ENCODE results near the gene TP53INP2. TPM values are rescaled to one million over a fixed set of nuclear protein-coding genes. Genes with fewer than 3 reads are reported as not detected.

Gene TP53INP2
- total and polyA plus RNA-seq, 2 of the 8 experiments (the other 6 are each of a cell fraction or from before 2014, with no cell fraction given) = 2.4 to 4.8 TPM

- no peak overlapping the region for H3K27ac ChIP-seq (ENCODE audit: low read depth, low read length)
- no peak overlapping the region for H4K8ac ChIP-seq (ENCODE audit: extremely low read depth, insufficient read depth, low read length)
- H3K23ac ChIP-seq (ENCODE audit: insufficient read length) = no peak overlapping the region
- H2BK15ac ChIP-seq (ENCODE audit: low read length) = no peak overlapping the region
- H2AFZ ChIP-seq (ENCODE audit: low read length) = no peak overlapping the region
- H3K18ac ChIP-seq (ENCODE audit: extremely low read depth, low read length) = no peak overlapping the region
- ChIA-PET CTCF (ENCODE audit: partially characterized antibody) (interaction anchor here (0.5 to 6.5 kb wide), 15 partner anchors 17 to 733 kb away, joined by 3 to 48 read pairs (median 4); no protein-coding TSS in a partner anchor), POLR2A (ENCODE audit: partially characterized antibody) (interaction anchor here (0.6 to 1.6 kb wide), 6 partner anchors 42 to 169 kb away, joined by 3 to 5 read pairs (median 3); partner anchors contain the start of gene MAP1LC3A)
- peak overlapping the region in 1 of 4 experiments; percentile 3; a peak in 2 of 8 replicates for H3K4me3 ChIP-seq (ENCODE audit: extremely low read depth in 1 of 4, insufficient read depth in 2 of 4, low read depth in 3 of 4, low read length in 4 of 4)
- peaks cover 15% of the 10 kb centered on the region; the same call in 1 of the 2 replicates for H3K23me2 ChIP-seq (ENCODE audit: low read depth, low read length)
- no peaks in the 10 kb centered on the region for H3K79me2 ChIP-seq (ENCODE audit: control insufficient read depth in 1 of 2, insufficient read depth in 2 of 2, low read length in 2 of 2)
- no peak overlapping the region for H3K4ac ChIP-seq (replicated peaks; ENCODE audit: insufficient read length, low read depth, low read length)
- 69% methylated on average over 6 of the region's 6 CpGs; no CpG with 5 or more reads in 1 of the 2 experiments for WGBS, 2 experiments (ENCODE audit: extremely low coverage in 1 of 2, insufficient coverage in 1 of 2, insufficient read length in 1 of 2, insufficient replicate concordance in 2 of 2, low coverage in 1 of 2, low lambda C conversion rate in 2 of 2, missing lambda C conversion rate in 1 of 2)
- no peak overlapping the region for H2BK5ac ChIP-seq (ENCODE audit: low read depth, low read length)
- H3K14ac ChIP-seq (ENCODE audit: insufficient read length) = no peak overlapping the region
- H3K36me3 ChIP-seq (ENCODE audit: control insufficient read depth in 2 of 4, insufficient read depth in 4 of 4, low read length in 3 of 4) = no peaks in the 10 kb centered on the region
- H3K79me1 ChIP-seq (ENCODE audit: low read depth, low read length) = no peaks in the 10 kb centered on the region
- peaks cover 0 to 11% (median 7%) of the 10 kb centered on the region in 4 experiments; a peak in 5 of 7 replicates for H3K4me1 ChIP-seq (replicated peaks in 1 of 4; ENCODE audit: control insufficient read depth in 3 of 4, insufficient read depth in 4 of 4, low read length in 3 of 4)
- FAIRE-seq = no peak
- no peak overlapping the region for H4K91ac ChIP-seq (replicated peaks; ENCODE audit: insufficient read length, low read length)
- H2AK5ac ChIP-seq (ENCODE audit: low read depth, low read length) = no peak overlapping the region
- H3K9ac ChIP-seq (replicated peaks in 1 of 4; ENCODE audit: extremely low read depth in 1 of 4, low read depth in 3 of 4, low read length in 3 of 4) = no peak overlapping the region
- H4K20me1 ChIP-seq (replicated peaks in 1 of 2; ENCODE audit: control insufficient read depth in 1 of 2, insufficient read depth in 2 of 2, low read length in 2 of 2) = peaks cover 0 to 2% of the 10 kb centered on the region in 2 experiments
- H3K56ac ChIP-seq (replicated peaks; ENCODE audit: insufficient read length, low read depth, low read length) = no peak overlapping the region
- peak overlapping the region in 1 of 2 experiments; percentile 96; a peak in 1 of 4 replicates for H3K4me2 ChIP-seq (ENCODE audit: insufficient read depth in 1 of 2, low read depth in 2 of 2, low read length in 2 of 2)
- DNase-seq (ENCODE audit: low read depth in 1 of 2, low spot score in 2 of 2) = no peak
- H2BK120ac ChIP-seq (replicated peaks; ENCODE audit: low read depth, low read length) = no peak overlapping the region
- H4K5ac ChIP-seq (ENCODE audit: insufficient read length, low read depth, low read length) = no peak overlapping the region
- H2BK20ac ChIP-seq (ENCODE audit: low read length) = no peak overlapping the region
- H3K9me3 ChIP-seq (ENCODE audit: insufficient read depth in 2 of 2, low read depth in 1 of 2, low read length in 1 of 2) = no peaks in the 10 kb centered on the region
- H2BK12ac ChIP-seq (ENCODE audit: low read depth, low read length) = no peak overlapping the region
- H3K27me3 ChIP-seq (replicated peaks in 1 of 4; ENCODE audit: control insufficient read depth in 3 of 4, extremely low read depth in 1 of 4, insufficient read depth in 3 of 4, low read length in 3 of 4) = peaks cover 4 to 26% (median 21%) of the 10 kb centered on the region in 4 experiments
- no peak for TF ChIP-seq SUZ12 (IDR thresholded peaks at IDR 0.05; ENCODE audit: low read length)
- TF ChIP-seq, protein P1, sequence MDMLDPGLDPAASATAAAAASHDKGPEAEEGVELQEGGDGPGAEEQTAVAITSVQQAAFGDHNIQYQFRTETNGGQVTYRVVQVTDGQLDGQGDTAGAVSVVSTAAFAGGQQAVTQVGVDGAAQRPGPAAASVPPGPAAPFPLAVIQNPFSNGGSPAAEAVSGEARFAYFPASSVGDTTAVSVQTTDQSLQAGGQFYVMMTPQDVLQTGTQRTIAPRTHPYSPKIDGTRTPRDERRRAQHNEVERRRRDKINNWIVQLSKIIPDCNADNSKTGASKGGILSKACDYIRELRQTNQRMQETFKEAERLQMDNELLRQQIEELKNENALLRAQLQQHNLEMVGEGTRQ (IDR thresholded peaks at IDR 0.05; ENCODE audit: low read length) = no peak
- TF ChIP-seq SP1 (IDR thresholded peaks at IDR 0.05; ENCODE audit: low read depth, low read length) = no peak
- TF ChIP-seq, protein P2, sequence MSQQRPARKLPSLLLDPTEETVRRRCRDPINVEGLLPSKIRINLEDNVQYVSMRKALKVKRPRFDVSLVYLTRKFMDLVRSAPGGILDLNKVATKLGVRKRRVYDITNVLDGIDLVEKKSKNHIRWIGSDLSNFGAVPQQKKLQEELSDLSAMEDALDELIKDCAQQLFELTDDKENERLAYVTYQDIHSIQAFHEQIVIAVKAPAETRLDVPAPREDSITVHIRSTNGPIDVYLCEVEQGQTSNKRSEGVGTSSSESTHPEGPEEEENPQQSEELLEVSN (IDR thresholded peaks at IDR 0.05) = no peak
- TF ChIP-seq JUND (IDR thresholded peaks at IDR 0.05; ENCODE audit: low read length) = peak; percentile 47; the same call in 1 of the 2 replicates
- no peak for TF ChIP-seq NRF1 (IDR thresholded peaks at IDR 0.05; ENCODE audit: low read depth, low read length)
- TF ChIP-seq CBX8 (IDR thresholded peaks at IDR 0.05; ENCODE audit: borderline replicate concordance, low read depth, low read length) = no peak
- peak; percentile 49 to 55 for TF ChIP-seq RAD21 (IDR thresholded peaks at IDR 0.05 in 1 of 2, conservative IDR thresholded peaks at IDR 0.05 in 1 of 2; ENCODE audit: low read depth in 2 of 2, low read length in 2 of 2)
- no peak for TF ChIP-seq FOSL1 (IDR thresholded peaks at IDR 0.05; ENCODE audit: insufficient read depth, low read depth, low read length)
Measured at GRCh38 chr20:34705397-34706301, 1.5 kb downstream of the TP53INP2 start.
